Measurements from ENCODE around the gene CAP2.

- no peak for TF ChIP-seq CTCF (IDR thresholded peaks at IDR 0.05)
- TF ChIP-seq POLR2AphosphoS5 (IDR thresholded peaks at IDR 0.05) = no peak
Measured at GRCh38 chr6:17477356-17477755, 84.0 kb downstream of the CAP2 start.
